Testis (tissue), 3 donors: ENCODE measurements around the gene FOXJ3. TPM values are rescaled to one million over a fixed set of nuclear protein-coding genes. Genes with fewer than 3 reads are reported as not detected.
A peak's percentile ranks its signal among the peaks of the same experiment; 100 is the strongest.

Source experiments
- DNase-seq: peaks from one replicate; pipeline ENCODE4 v3.0.0-alpha.2; 2019
- H3K27ac ChIP-seq, 2 donors: fragments of 200-600 bp; sonication (generic); one replicate each; pipeline ENCODE4 v1.5.1; 2019
- H3K27me3 ChIP-seq: fragments of 200-600 bp; sonication (generic); one replicate; pipeline ENCODE4 v1.5.1; 2019
- H3K36me3 ChIP-seq: fragments of 200-600 bp; sonication (generic); one replicate; pipeline ENCODE4 v1.5.1; 2017; ENCODE audit warnings: low read depth; ENCODE audit errors: missing control alignments
- H3K4me1 ChIP-seq: fragments of 200-600 bp; sonication (generic); one replicate; pipeline ENCODE4 v1.5.1; 2019
- H3K4me3 ChIP-seq, 2 donors: fragments of 200-600 bp; sonication (generic); one replicate each; pipeline ENCODE4 v1.5.1; 2017 to 2019
- H3K9me3 ChIP-seq: fragments of 200-600 bp; sonication (generic); one replicate; pipeline ENCODE4 v1.5.1; 2017
- CTCF ChIP-seq, 3 experiments: fragments of 450-650 bp in 2 of 3; fragments of 200-600 bp in 1 of 3; sonication (generic) in 1 of 3; IDR thresholded peaks; one replicate each; pipeline ENCODE4 v1.5.1; 2016 to 2019; ENCODE audit warnings: antibody characterized with exemption in 3 of 3, mild to moderate bottlenecking in 2 of 3, moderate library complexity in 1 of 3
- POLR2A ChIP-seq: fragments of 450-650 bp; IDR thresholded peaks from one replicate; pipeline ENCODE4 v1.6.1; 2017; ENCODE audit warnings: antibody characterized with exemption, mild to moderate bottlenecking, moderate library complexity
- WGBS, 2 donors: methylation state at CpG; one replicate each; pipeline ENCODE4 v1.1.5; 2018; 5-methylcytosine and 5-hydroxymethylcytosine counted together
- intact Hi-C: fragments of 100-400 bp; cut with DNase I; formaldehyde crosslinking; loops from one replicate; pipeline ENCODE4 v1.15.1; 2023; ENCODE audit warnings: low total_unique reads
- polyA plus RNA-seq: library from polyadenylated mRNA; stranded (reverse); fragments of 350-450 nt; fragmentation: Illumina TruSeq; extraction: RNeasy Lipid Tissue Mini Kit (QIAGEN cat#74804); gene quantifications from one replicate; pipeline ENCODE4 v1.2.3, GENCODE V29; 2014; ENCODE audit warnings: low read depth, low replicate concordance; ENCODE audit not compliant: insufficient read depth
- total RNA-seq, 2 donors: library from RNA; depleted of rRNA; stranded (reverse); fragments of >200 nt; gene quantifications; one replicate each; pipeline ENCODE4 v1.2.3, GENCODE V29; 2016

FOXJ3 gene
- total and polyA plus RNA-seq, 3 donors from 2014 or later: 38.9 to 80.1 (median 64.4) TPM

GRCh38 chr1:42319871-42320484 is 15.1 kb downstream of the FOXJ3 start:
- TF ChIP-seq CTCF (IDR thresholded peaks at IDR 0.05): no peak
- TF ChIP-seq POLR2A: no peak
- WGBS, 2 donors: 66 to 73% methylated on average over 6 of the region's 6 CpGs
- H3K4me1 ChIP-seq: peaks cover 47% of the 10 kb centered on the region
- no peak overlapping the region for H3K4me3 ChIP-seq
- intact Hi-C loops: no loop called here
- no peak for DNase-seq
- no peaks in the 10 kb centered on the region for H3K9me3 ChIP-seq
- no peaks in the 10 kb centered on the region for H3K27me3 ChIP-seq
- H3K27ac ChIP-seq: peak overlapping the region in 1 of 2 donors; percentile 25
- H3K36me3 ChIP-seq: no peaks in the 10 kb centered on the region

GRCh38 chr1:42319128-42319851 is 15.7 kb downstream of the FOXJ3 start:
- H3K27ac ChIP-seq: peak overlapping the region; percentile 25 to 46
- no peak for DNase-seq
- 53 to 61% methylated on average over 4 of the region's 4 CpGs for WGBS, 2 donors
- TF ChIP-seq CTCF (IDR thresholded peaks at IDR 0.05) (no peak), POLR2A (no peak)
- H3K4me3 ChIP-seq: no peak overlapping the region
- intact Hi-C loops: no loop called here
- no peaks in the 10 kb centered on the region for H3K36me3 ChIP-seq
- no peaks in the 10 kb centered on the region for H3K27me3 ChIP-seq
- H3K4me1 ChIP-seq: peaks cover 47% of the 10 kb centered on the region
- no peaks in the 10 kb centered on the region for H3K9me3 ChIP-seq

- no peak for DNase-seq
- Histone ChIP-seq H3K27me3 (no peaks in the 10 kb centered on the region), H3K9me3 (no peaks in the 10 kb centered on the region), H3K36me3 (no peaks in the 10 kb centered on the region), H3K4me1 (peaks cover 46% of the 10 kb centered on the region), H3K27ac (peak overlapping the region in 1 of 2 donors; percentile 46), H3K4me3 (no peak overlapping the region)
- intact Hi-C loops: no loop called here
- TF ChIP-seq POLR2A (no peak), CTCF (IDR thresholded peaks at IDR 0.05) (no peak)
- 63 to 69% methylated on average over 4 of the region's 4 CpGs for WGBS, 2 donors
Observed at GRCh38 chr1:42318601-42319000, 16.4 kb downstream of the FOXJ3 start.

GRCh38 chr1:42317308-42317707 is 17.7 kb downstream of the FOXJ3 start:
- Histone ChIP-seq H3K4me1 (peaks cover 36% of the 10 kb centered on the region), H3K4me3 (no peak overlapping the region), H3K27ac (no peak overlapping the region), H3K27me3 (no peaks in the 10 kb centered on the region), H3K9me3 (no peaks in the 10 kb centered on the region), H3K36me3 (no peaks in the 10 kb centered on the region)
- WGBS, 2 donors: 83 to 88% methylated on average over 1 of the region's 1 CpG
- TF ChIP-seq CTCF (IDR thresholded peaks at IDR 0.05) (no peak), POLR2A (no peak)
- intact Hi-C loops: no loop called here
- DNase-seq: no peak
